Neural progenitor cell (in vitro differentiated cells): Measurements from ENCODE around the gene GPX8. TPM values are rescaled to one million over a fixed set of nuclear protein-coding genes. Genes with fewer than 3 reads are reported as not detected.

Experiments
- DNase-seq: peaks from one replicate; pipeline ENCODE4 v3.0.0-alpha.2; 2016; ENCODE audit warnings: low spot score
- H2AFZ ChIP-seq: fragments of 200-600 bp; sonication (generic); replicated peaks from 2 replicates; pipeline ENCODE4 v1.6.1; 2016; ENCODE audit warnings: antibody characterized with exemption
- H3F3A ChIP-seq: fragments of 200-600 bp; sonication (generic); 2 replicates; pipeline ENCODE4 v1.6.1; 2016; ENCODE audit warnings: antibody characterized with exemption, low read depth
- H3K27ac ChIP-seq: fragments of 200-600 bp; sonication (generic); 2 replicates; pipeline ENCODE4 v1.5.1; 2016; ENCODE audit warnings: mild to moderate bottlenecking
- H3K27me3 ChIP-seq: fragments of 200-600 bp; sonication (generic); 2 replicates; pipeline ENCODE4 v1.6.1; 2016; ENCODE audit warnings: mild to moderate bottlenecking, moderate library complexity
- H3K36me3 ChIP-seq: fragments of 200-600 bp; sonication (generic); 2 replicates; pipeline ENCODE4 v1.5.1; 2016
- H3K4me1 ChIP-seq: fragments of 200-600 bp; sonication (generic); 2 replicates; pipeline ENCODE4 v1.6.1; 2016; ENCODE audit warnings: mixed run types
- H3K4me2 ChIP-seq: fragments of 200-600 bp; sonication (generic); 2 replicates; pipeline ENCODE4 v1.6.1; 2016
- H3K4me3 ChIP-seq: fragments of 200-600 bp; sonication (generic); 2 replicates; pipeline ENCODE4 v1.5.1; 2016
- H3K79me2 ChIP-seq: fragments of 200-600 bp; sonication (generic); 2 replicates; pipeline ENCODE4 v1.6.1; 2016; ENCODE audit warnings: low read depth
- H3K9ac ChIP-seq: fragments of 200-600 bp; sonication (generic); 2 replicates; pipeline ENCODE4 v1.6.1; 2016
- H3K9me3 ChIP-seq: fragments of 200-600 bp; sonication (generic); 2 replicates; pipeline ENCODE4 v1.5.1; 2016; ENCODE audit warnings: low read depth
- H4K20me1 ChIP-seq: fragments of 200-600 bp; sonication (generic); 2 replicates; pipeline ENCODE4 v1.6.1; 2016; ENCODE audit warnings: low read depth
- H3K27ac Mint-ChIP-seq: 3 replicates; pipeline ENCODE4 v1.8.0; 2021; ENCODE audit warnings: mixed read lengths
- H3K27me3 Mint-ChIP-seq: 2 replicates; pipeline ENCODE4 v1.8.0; 2022; ENCODE audit warnings: low read depth, mild to moderate bottlenecking, inconsistent platforms, moderate library complexity, mixed read lengths; ENCODE audit not compliant: insufficient read depth
- H3K36me3 Mint-ChIP-seq: 3 replicates; pipeline ENCODE4 v1.8.0; 2021; ENCODE audit warnings: mixed read lengths
- H3K4me1 Mint-ChIP-seq: 3 replicates; pipeline ENCODE4 v1.8.0; 2021; ENCODE audit warnings: mixed read lengths
- H3K4me3 Mint-ChIP-seq: 3 replicates; pipeline ENCODE4 v1.8.0; 2021; ENCODE audit warnings: mild to moderate bottlenecking, moderate library complexity, mixed read lengths
- H3K9me3 Mint-ChIP-seq: 3 replicates; pipeline ENCODE4 v1.8.0; 2020; ENCODE audit warnings: mixed read lengths
- CTCF ChIP-seq: fragments of 200-600 bp; sonication (generic); IDR thresholded peaks from 2 replicates; pipeline ENCODE4 v1.5.1; 2017; ENCODE audit warnings: antibody characterized with exemption, mild to moderate bottlenecking
- EZH2 ChIP-seq: fragments of 200-600 bp; sonication (generic); IDR thresholded peaks from 2 replicates; pipeline ENCODE4 v1.6.1; 2017; ENCODE audit warnings: antibody characterized with exemption, mild to moderate bottlenecking, moderate library complexity
- EZH2phosphoT487 ChIP-seq: fragments of 200-600 bp; sonication (generic); IDR thresholded peaks from 2 replicates; pipeline ENCODE4 v1.6.1; 2017; ENCODE audit warnings: antibody characterized with exemption
- total RNA-seq: library from RNA; depleted of rRNA; stranded (reverse); fragments of >200 nt; gene quantifications from 2 replicates; pipeline ENCODE4 v1.2.3, GENCODE V29; 2015; ENCODE audit warnings: low replicate concordance

Gene GPX8
- total RNA-seq, 1 donor from 2014 or later, result 132 TPM

DNA sequence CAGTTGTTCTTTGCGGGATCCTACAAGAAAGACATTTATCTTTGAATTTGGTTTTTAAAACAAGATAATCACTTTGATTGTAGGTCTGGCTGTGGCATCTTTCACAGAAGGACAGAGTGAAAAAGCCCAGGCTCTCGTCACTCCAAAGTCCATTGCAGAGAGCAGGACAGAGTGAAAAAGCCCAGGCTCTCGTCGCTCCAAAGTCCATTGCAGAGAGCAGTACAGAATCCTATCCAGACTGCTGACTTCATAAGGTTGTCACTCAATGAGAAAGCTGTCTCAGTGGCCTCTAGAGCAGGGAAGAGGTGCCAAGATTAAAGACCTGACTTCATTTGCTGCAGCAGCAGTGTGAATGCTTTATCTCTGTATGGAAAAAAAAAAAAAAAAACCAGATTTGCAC lies 16.3 kb upstream of the GPX8 start:
- Histone ChIP-seq H3K27me3 (no peaks in the 10 kb centered on the region), H3F3A (peaks cover 9% of the 10 kb centered on the region), H2AFZ (peak overlapping the region; percentile 45), H3K4me2 (no peak overlapping the region), H3K4me1 (no peaks in the 10 kb centered on the region), H3K79me2 (no peaks in the 10 kb centered on the region), H3K9me3 (no peaks in the 10 kb centered on the region), H3K4me3 (no peak overlapping the region), H3K36me3 (no peaks in the 10 kb centered on the region), H4K20me1 (no peaks in the 10 kb centered on the region), H3K27ac (no peak overlapping the region), H3K9ac (no peak overlapping the region)
- H3K27ac Mint-ChIP-seq, result no peak overlapping the region
- no peaks in the 10 kb centered on the region for H3K9me3 Mint-ChIP-seq
- no peaks in the 10 kb centered on the region for H3K36me3 Mint-ChIP-seq
- DNase-seq, result no peak
- peaks cover 11% of the 10 kb centered on the region for H3K4me1 Mint-ChIP-seq
- no peaks in the 10 kb centered on the region for H3K27me3 Mint-ChIP-seq
- TF ChIP-seq CTCF, result no peak
- no peak for TF ChIP-seq EZH2
- no peak for TF ChIP-seq EZH2phosphoT487
- no peak overlapping the region for H3K4me3 Mint-ChIP-seq

DNA sequence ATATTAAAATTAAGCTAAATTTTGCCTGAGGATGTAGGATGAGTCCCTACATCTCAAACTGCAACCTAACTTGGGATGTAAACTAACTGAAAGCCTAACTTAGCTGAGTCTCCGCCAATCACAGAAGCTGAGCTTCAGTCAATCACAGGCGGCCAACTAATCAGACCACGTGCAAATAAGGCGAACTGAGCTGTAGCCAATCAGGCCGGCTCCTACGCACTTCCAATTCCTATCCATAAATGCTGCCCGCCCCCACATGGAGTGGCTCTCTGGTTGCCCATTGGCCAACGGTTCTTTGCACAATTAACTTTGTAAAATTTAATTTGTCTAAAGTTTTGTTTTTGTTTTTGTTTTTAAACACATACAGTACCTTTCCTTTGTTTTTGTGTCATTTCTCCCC lies 13.9 kb upstream of the GPX8 start:
- DNase-seq, result no peak
- Mint-ChIP-seq H3K27me3 (no peaks in the 10 kb centered on the region), H3K4me3 (no peak overlapping the region), H3K4me1 (peaks cover 6% of the 10 kb centered on the region), H3K27ac (no peak overlapping the region), H3K36me3 (no peaks in the 10 kb centered on the region), H3K9me3 (no peaks in the 10 kb centered on the region)
- no peaks in the 10 kb centered on the region for H4K20me1 ChIP-seq
- H3K9ac ChIP-seq, result no peak overlapping the region
- no peaks in the 10 kb centered on the region for H3K4me1 ChIP-seq
- H2AFZ ChIP-seq, result no peak overlapping the region
- no peak for TF ChIP-seq EZH2phosphoT487
- no peak for TF ChIP-seq CTCF
- TF ChIP-seq EZH2, result no peak
- peaks cover 9% of the 10 kb centered on the region for H3F3A ChIP-seq
- H3K4me3 ChIP-seq, result no peak overlapping the region
- no peaks in the 10 kb centered on the region for H3K9me3 ChIP-seq
- no peaks in the 10 kb centered on the region for H3K36me3 ChIP-seq
- no peak overlapping the region for H3K27ac ChIP-seq
- no peaks in the 10 kb centered on the region for H3K27me3 ChIP-seq
- H3K79me2 ChIP-seq, result no peaks in the 10 kb centered on the region
- no peak overlapping the region for H3K4me2 ChIP-seq

- Histone ChIP-seq H3K4me2 (no peak overlapping the region), H3K4me3 (no peak overlapping the region), H2AFZ (no peak overlapping the region), H3K36me3 (no peaks in the 10 kb centered on the region), H3K9ac (no peak overlapping the region), H3F3A (peaks cover 9% of the 10 kb centered on the region), H3K27ac (no peak overlapping the region), H3K4me1 (no peaks in the 10 kb centered on the region), H3K27me3 (no peaks in the 10 kb centered on the region), H3K79me2 (no peaks in the 10 kb centered on the region), H4K20me1 (no peaks in the 10 kb centered on the region), H3K9me3 (no peaks in the 10 kb centered on the region)
- peaks cover 4% of the 10 kb centered on the region for H3K4me1 Mint-ChIP-seq
- no peaks in the 10 kb centered on the region for H3K9me3 Mint-ChIP-seq
- peak; percentile 90 for DNase-seq
- no peak overlapping the region for H3K27ac Mint-ChIP-seq
- no peak overlapping the region for H3K4me3 Mint-ChIP-seq
- H3K27me3 Mint-ChIP-seq, result no peaks in the 10 kb centered on the region
- H3K36me3 Mint-ChIP-seq, result no peaks in the 10 kb centered on the region
- TF ChIP-seq EZH2, result no peak
- no peak for TF ChIP-seq EZH2phosphoT487
- peak; percentile 98 for TF ChIP-seq CTCF
These were observed 13.3 kb upstream of the GPX8 start for GRCh38 chr5:55146543-55147151.
